ENCODE measurements around the gene PLXNB3.

PLXNB3 gene

DNA sequence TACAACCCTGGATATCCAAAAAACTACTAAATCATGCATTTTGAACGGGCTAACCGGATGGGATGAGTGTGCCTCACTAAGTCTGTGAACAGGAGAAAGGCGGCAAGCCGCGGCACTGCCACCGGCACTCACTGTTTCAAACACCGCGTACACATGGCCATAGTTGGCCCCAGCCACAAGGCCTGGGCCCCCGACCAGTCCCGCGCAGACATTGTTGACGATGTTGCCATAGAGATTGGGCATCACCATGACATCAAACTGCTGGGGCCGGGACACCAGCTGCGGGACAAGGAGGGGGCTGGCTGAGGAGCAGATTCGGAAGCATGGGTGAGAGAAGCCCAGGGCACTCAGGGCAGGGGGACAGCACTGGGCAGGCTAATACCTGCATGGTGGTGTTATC, 22.6 kb downstream of the PLXNB3 start:
- no peak for DNase-seq (ENCODE audit: insufficient read length, low spot score)
- no peak for FAIRE-seq
- TF ChIP-seq POLR2AphosphoS5 (IDR thresholded peaks at IDR 0.05; ENCODE audit: low read depth, low read length) (no peak), POU2F2 (IDR thresholded peaks at IDR 0.05; ENCODE audit: low read depth, low read length) (no peak), SPI1 (IDR thresholded peaks at IDR 0.05; ENCODE audit: low read depth, low read length) (no peak), PAX5 (IDR thresholded peaks at IDR 0.05; ENCODE audit: insufficient read depth, low read length, severe bottlenecking) (no peak), POLR2A (IDR thresholded peaks at IDR 0.05; ENCODE audit: low read depth, low read length) (no peak), TAF1 (IDR thresholded peaks at IDR 0.05; ENCODE audit: low read depth, low read length) (no peak)

DNA sequence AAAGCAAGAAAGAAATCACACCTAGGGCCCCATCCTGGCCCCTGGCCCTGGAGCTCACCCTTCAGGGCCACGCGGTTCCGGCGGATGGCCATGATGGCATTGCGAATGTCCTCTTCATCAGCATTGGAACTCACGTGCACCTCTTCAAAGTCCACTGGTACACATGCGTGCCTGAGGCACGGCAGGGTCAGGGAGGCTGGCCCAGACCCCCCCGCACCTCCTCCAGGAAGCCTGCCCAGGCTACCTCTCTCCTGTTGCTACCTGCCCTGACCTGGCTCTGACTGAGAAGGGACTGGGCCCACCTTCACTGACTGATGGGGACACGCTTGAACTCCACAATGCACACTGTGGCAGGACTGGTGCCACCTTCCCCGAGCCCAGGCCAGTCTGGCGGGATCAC, 25.6 kb downstream of the PLXNB3 start:
- DNase-seq (ENCODE audit: insufficient read length, low spot score) (no peak), FAIRE-seq (no peak)
- no peak for TF ChIP-seq POLR2AphosphoS5 (IDR thresholded peaks at IDR 0.05; ENCODE audit: low read depth, low read length)
- TF ChIP-seq POLR2A (IDR thresholded peaks at IDR 0.05; ENCODE audit: low read depth, low read length) = no peak
- TF ChIP-seq PAX5 (IDR thresholded peaks at IDR 0.05; ENCODE audit: insufficient read depth, low read length, severe bottlenecking) = no peak
- no peak for TF ChIP-seq TAF1 (IDR thresholded peaks at IDR 0.05; ENCODE audit: low read depth, low read length)
- no peak for TF ChIP-seq POU2F2 (IDR thresholded peaks at IDR 0.05; ENCODE audit: low read depth, low read length)
- TF ChIP-seq SPI1 (IDR thresholded peaks at IDR 0.05; ENCODE audit: low read depth, low read length) = no peak

DNA sequence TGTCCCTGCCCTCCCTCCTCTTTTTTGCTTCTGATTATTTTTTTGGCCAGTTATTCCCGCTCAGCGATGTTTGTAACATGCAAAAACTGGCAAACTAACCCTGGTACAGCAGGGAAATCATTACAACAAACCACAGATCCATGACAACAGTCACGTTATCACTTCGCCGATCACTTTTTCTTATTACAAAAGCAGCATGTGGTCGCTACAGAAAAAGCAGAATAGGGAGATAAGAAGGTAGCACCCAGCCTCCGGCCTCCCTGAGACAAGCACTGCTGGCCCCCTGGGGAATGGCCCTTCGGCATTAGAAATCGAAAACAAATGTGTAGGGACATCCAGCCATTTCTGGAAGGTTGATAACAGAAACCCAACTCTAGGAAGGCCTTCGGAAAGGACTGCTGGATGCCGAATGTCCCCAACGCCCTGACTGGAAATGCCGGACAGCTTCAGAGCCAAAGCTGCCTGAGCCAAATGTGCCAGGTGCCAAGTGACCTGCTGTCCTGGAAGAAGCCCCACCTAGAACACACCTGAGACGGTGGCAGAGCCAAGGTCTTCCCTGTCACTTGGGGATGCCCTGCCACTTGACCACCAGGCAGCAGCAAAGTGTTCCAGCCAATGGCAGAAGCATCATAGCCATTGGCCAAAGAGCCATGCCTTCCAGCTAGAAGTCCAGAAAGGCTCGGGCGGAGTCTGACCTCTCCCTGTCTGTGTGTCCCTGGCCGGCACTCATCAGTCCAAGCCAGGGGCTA, 27.2 kb downstream of the PLXNB3 start:
- TF ChIP-seq PAX5 (IDR thresholded peaks at IDR 0.05; ENCODE audit: insufficient read depth, low read length, severe bottlenecking) (no peak), SPI1 (IDR thresholded peaks at IDR 0.05; ENCODE audit: low read depth, low read length) (no peak), POU2F2 (IDR thresholded peaks at IDR 0.05; ENCODE audit: low read depth, low read length) (no peak), POLR2A (IDR thresholded peaks at IDR 0.05; ENCODE audit: low read depth, low read length) (no peak), POLR2AphosphoS5 (IDR thresholded peaks at IDR 0.05; ENCODE audit: low read depth, low read length) (no peak), TAF1 (IDR thresholded peaks at IDR 0.05; ENCODE audit: low read depth, low read length) (no peak)
- no peak for DNase-seq (ENCODE audit: insufficient read length, low spot score)
- peak; percentile 43 for FAIRE-seq

DNA sequence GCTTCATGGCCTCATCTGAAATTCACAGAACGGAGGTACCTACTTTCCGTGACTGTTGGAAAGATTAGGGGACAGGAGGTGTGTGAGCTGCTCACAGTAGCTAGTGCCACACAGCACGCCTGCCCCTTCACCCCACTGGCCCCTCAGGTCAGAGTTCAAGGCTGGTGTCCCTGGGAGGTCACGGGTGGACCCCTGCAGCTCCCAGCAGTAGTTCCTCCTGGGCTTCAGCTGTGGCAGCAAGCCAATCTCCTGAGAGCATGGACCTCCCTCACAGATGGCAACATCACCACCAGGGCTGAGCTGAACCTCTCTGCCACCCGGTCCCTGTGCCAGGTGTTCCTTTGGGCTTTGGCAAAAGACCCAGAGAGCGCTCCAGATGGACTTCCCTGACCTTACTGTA, 28.3 kb downstream of the PLXNB3 start:
- DNase-seq (ENCODE audit: insufficient read length, low spot score) (no peak), FAIRE-seq (no peak)
- TF ChIP-seq POU2F2 (IDR thresholded peaks at IDR 0.05; ENCODE audit: low read depth, low read length) = no peak
- no peak for TF ChIP-seq POLR2A (IDR thresholded peaks at IDR 0.05; ENCODE audit: low read depth, low read length)
- TF ChIP-seq TAF1 (IDR thresholded peaks at IDR 0.05; ENCODE audit: low read depth, low read length) = no peak
- TF ChIP-seq PAX5 (IDR thresholded peaks at IDR 0.05; ENCODE audit: insufficient read depth, low read length, severe bottlenecking) = no peak
- no peak for TF ChIP-seq POLR2AphosphoS5 (IDR thresholded peaks at IDR 0.05; ENCODE audit: low read depth, low read length)
- no peak for TF ChIP-seq SPI1 (IDR thresholded peaks at IDR 0.05; ENCODE audit: low read depth, low read length)

DNA sequence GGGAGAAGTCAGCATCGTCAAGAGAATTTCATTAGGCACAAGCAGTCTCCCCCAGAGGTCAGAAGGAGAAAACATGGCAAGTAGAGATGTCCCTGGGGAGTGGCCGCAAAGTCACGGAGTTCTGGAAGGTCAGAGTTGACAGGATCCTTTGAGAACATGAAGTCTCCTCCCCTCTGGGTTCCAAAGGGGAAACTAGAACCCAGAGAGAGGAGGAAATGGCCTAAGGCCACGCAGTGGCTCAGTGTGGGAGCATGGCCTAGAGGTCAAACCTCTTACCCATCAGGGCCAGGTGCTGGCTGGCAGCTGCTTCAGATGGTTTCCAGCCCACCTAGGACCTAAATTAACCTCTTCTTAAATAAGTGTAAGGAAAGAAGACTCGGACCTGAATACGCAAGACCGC, 29.2 kb downstream of the PLXNB3 start:
- FAIRE-seq (no peak), DNase-seq (ENCODE audit: insufficient read length, low spot score) (no peak)
- TF ChIP-seq POLR2A (IDR thresholded peaks at IDR 0.05; ENCODE audit: low read depth, low read length) = no peak

DNA sequence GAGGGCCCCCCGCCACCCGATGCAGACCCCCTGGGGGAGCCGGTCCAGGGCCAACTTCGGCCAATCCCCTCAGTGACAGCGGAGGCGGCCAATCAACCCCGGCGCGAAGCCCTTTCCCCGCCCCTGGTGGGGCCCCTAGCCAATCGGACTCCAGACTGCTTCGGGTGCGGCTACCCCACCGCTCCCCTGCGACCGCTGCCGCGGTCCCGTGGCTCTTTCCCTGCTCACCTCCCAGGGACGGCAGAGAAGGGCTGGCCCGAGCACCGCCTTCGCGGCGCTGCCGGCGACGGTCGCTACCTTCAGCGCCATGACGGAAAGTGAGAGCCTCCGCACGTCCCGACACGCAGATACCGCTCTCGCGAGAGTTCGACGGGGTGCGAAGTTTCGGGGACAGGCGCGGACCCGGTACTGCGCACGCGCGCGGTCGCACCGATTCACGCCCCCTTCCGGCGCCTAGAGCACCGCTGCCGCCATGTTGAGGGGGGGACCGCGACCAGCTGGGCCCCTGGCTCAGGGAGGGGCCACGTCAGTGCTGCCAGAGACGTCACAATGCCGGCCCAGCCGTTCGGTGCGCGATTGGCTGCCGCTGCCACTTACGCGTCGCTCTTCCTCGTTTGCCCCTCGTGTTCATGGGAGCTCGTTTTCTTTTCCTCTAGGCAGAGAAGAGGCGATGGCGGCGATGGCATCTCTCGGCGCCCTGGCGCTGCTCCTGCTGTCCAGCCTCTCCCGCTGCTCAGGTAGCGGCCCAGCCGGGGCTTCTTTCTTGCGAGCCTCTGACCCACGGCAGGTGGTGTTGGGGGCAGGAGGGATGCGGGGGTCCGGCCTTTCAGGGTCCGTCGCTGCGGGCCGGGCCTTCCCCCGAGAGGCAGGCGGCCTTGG, 30.2 kb downstream of the PLXNB3 start, which contains the start of the genes IDH3G and SSR4:
IDH3G (minus strand) TSS at position 358 of the 879 bp plus-strand sequence; CDS start at position 309, 49 bp downstream.
SSR4 (plus strand) TSS at position 651 of the 879 bp plus-strand sequence; CDS start at position 671, 20 bp downstream.
- DNase-seq (ENCODE audit: insufficient read length, low spot score) (peak; percentile 95), FAIRE-seq (peak; percentile 100)
- TF ChIP-seq POLR2A (IDR thresholded peaks at IDR 0.05; ENCODE audit: low read depth, low read length) = peak; percentile 82
- TF ChIP-seq TAF1 (IDR thresholded peaks at IDR 0.05; ENCODE audit: low read depth, low read length) = peak; percentile 82
- no peak for TF ChIP-seq POU2F2 (IDR thresholded peaks at IDR 0.05; ENCODE audit: low read depth, low read length)
- TF ChIP-seq POLR2AphosphoS5 (IDR thresholded peaks at IDR 0.05; ENCODE audit: low read depth, low read length) = peak; percentile 67; the same call in 1 of the 2 replicates

DNA sequence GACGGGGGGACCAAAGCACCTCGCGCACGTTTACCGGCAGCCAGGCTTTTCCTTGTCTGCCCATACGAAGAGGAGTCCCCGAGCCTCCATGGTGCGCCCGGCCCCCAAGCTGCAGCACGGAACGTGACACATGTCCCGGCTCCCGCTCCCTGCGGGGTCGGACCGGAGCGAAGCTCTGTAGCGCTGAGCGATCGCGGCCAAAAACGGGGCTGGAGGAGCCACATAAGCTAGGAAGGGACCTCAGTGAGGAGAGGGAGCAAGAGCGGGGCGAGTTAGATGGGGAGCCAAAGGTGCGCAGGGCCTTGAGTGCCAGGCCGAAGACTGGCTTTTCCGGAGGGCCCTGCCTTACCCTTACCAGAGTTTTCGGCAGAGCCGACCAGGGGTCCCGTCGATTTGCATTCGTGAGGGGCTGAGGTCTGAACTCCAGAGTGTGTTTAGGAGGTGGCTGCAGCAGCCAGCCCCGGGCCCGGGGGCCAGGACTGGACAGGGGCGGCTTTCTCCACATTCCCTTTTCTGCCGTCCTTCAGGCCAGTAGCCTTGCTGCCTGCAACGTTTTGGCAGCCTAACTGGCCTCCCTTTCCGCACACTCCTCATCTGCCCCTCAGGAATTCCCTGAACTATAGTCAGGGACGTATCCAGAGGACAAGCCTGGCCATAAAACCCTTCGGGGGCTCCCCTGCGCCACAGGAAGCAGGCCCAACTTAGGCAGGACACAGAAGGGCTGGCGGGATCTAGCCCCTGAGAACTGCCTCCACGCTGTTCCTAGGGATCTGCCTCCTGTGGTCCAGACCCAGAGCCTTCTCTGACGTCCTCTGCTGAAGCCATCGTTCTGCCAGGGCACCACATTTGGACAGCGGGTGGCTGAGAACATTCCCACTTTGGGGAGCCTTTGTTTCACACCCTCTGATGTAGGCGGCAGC, 31.1 kb downstream of the PLXNB3 start:
- TF ChIP-seq POU2F2 (IDR thresholded peaks at IDR 0.05; ENCODE audit: low read depth, low read length) (no peak), POLR2AphosphoS5 (IDR thresholded peaks at IDR 0.05; ENCODE audit: low read depth, low read length) (no peak), SPI1 (IDR thresholded peaks at IDR 0.05; ENCODE audit: low read depth, low read length) (no peak)
- FAIRE-seq (peak; percentile 66), DNase-seq (ENCODE audit: insufficient read length, low spot score) (no peak)

DNA sequence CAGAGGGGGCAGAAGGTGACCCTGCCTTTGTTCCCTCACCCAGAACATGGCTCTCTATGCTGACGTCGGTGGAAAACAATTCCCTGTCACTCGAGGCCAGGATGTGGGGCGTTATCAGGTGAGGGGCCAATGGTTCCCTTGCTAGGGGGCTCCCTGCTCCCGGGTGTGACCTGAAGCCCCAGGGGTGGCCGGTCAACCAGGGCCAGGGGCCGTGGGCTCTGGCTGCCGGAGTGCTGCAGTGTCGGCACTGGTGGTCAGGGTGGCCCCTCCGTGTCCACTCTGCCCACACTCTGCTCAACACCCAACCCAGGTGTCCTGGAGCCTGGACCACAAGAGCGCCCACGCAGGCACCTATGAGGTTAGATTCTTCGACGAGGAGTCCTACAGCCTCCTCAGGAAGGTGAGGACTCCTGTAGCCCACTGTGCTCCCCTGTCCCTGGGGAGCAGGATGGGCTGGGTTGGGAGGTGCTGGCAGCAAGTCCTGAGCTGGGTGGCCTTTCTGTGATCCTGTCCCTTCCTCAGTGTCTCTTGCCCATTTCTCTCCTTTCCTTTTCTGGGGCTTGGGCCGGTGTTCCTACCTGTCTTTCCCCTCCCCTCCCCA, 33.5 kb downstream of the PLXNB3 start:
- TF ChIP-seq SPI1 (IDR thresholded peaks at IDR 0.05; ENCODE audit: low read depth, low read length) = no peak
- no peak for TF ChIP-seq PAX5 (IDR thresholded peaks at IDR 0.05; ENCODE audit: insufficient read depth, low read length, severe bottlenecking)
- no peak for TF ChIP-seq POLR2A (IDR thresholded peaks at IDR 0.05; ENCODE audit: low read depth, low read length)
- no peak for TF ChIP-seq TAF1 (IDR thresholded peaks at IDR 0.05; ENCODE audit: low read depth, low read length)
- no peak for TF ChIP-seq POU2F2 (IDR thresholded peaks at IDR 0.05; ENCODE audit: low read depth, low read length)
- no peak for TF ChIP-seq POLR2AphosphoS5 (IDR thresholded peaks at IDR 0.05; ENCODE audit: low read depth, low read length)
- FAIRE-seq (no peak), DNase-seq (ENCODE audit: insufficient read length, low spot score) (no peak)
